Mucosa of descending colon (tissue), 3 donors: Measurements from ENCODE around the gene EVI5. TPM values are rescaled to one million over a fixed set of nuclear protein-coding genes. Genes with fewer than 3 reads are reported as not detected.
"Not testable (repeated sequence)": the region's sequence is repeated elsewhere in the genome, so short reads cannot be mapped to it uniquely, and the experiment has no call there.

Experiments used
- ATAC-seq: fragments of 200-7000 bp; cut with Tn5 transposase; one replicate; pipeline ENCODE4 v1.9.1; 2020; ENCODE audit warnings: mild to moderate bottlenecking, moderate library complexity
- DNase-seq, 3 donors: peaks; one replicate each; pipeline ENCODE4 v3.0.0-alpha.2; 2020
- H3K36me3 ChIP-seq: fragments of 200-600 bp; one replicate; pipeline ENCODE4 v1.8.0; 2021; ENCODE audit warnings: low read depth, mild to moderate bottlenecking
- H3K4me1 ChIP-seq: fragments of 200-600 bp; one replicate; pipeline ENCODE4 v1.8.0; 2021; ENCODE audit warnings: low read depth, mild to moderate bottlenecking
- H3K4me3 ChIP-seq: fragments of 200-600 bp; one replicate; pipeline ENCODE4 v1.8.0; 2021; ENCODE audit warnings: mild to moderate bottlenecking
- H3K9me3 ChIP-seq: fragments of 200-600 bp; one replicate; pipeline ENCODE4 v1.8.0; 2021; ENCODE audit warnings: mild to moderate bottlenecking
- CTCF ChIP-seq: fragments of 200-600 bp; IDR thresholded peaks from one replicate; pipeline ENCODE4 v1.8.0; 2022; ENCODE audit warnings: antibody characterized with exemption, mild to moderate bottlenecking
- intact Hi-C, 2 donors: fragments of 100-400 bp; cut with DNase I in 1 of 2; cut with micrococcal nuclease in 1 of 2; formaldehyde crosslinking; loops; one replicate each; pipeline versions ENCODE4 v1.11.0 to v1.11.1; 2022; cut with DNase I, micrococcal nuclease
- total RNA-seq, 3 donors: library from RNA; stranded (reverse); fragmentation: NEBNext Ultra II Directional in 2 of 3; extraction: Animal tissue kit (Norgen Biotek cat#: 25700) in 2 of 3; gene quantifications; one replicate each; pipeline versions ENCODE4 v1.2.1 to v1.2.4, GENCODE V29; 2021 to 2023
- donor health status: DM: no; HTN: no; CAD: no; lungs with moderate emphysema.
- donor health status: DM: no; HTN: no; CAD: no.
- donor health status: DM: no; HTN: yes; CAD: no.

The EVI5 gene
- total RNA-seq, 3 donors from 2014 or later: 32.3 to 52.4 (median 33.5) TPM

- Histone ChIP-seq H3K36me3 (no peaks in the 10 kb centered on the region), H3K4me1 (no peaks in the 10 kb centered on the region), H3K9me3 (no peaks in the 10 kb centered on the region), H3K4me3 (no peak overlapping the region)
- intact Hi-C loops: no loop called here
- ATAC-seq (no peak), DNase-seq (no peak)
- no peak for TF ChIP-seq CTCF
Measured at GRCh38 chr1:92601044-92601443, 183.9 kb downstream of the EVI5 start.

- H3K4me1 ChIP-seq: no peaks in the 10 kb centered on the region
- ATAC-seq (no peak), DNase-seq (no peak)
- H3K4me3 ChIP-seq: no peak overlapping the region
- intact Hi-C loops: no loop called here
- no peaks in the 10 kb centered on the region for H3K9me3 ChIP-seq
- no peaks in the 10 kb centered on the region for H3K36me3 ChIP-seq
- TF ChIP-seq CTCF: no peak
Measured at GRCh38 chr1:92599184-92599583, 185.7 kb downstream of the EVI5 start.

GRCh38 chr1:92589361-92589760 is 195.5 kb downstream of the EVI5 start:
- intact Hi-C loops, H3K36me3 ChIP-seq, H3K4me1 ChIP-seq, ATAC-seq, DNase-seq, H3K9me3 ChIP-seq, H3K4me3 ChIP-seq: not testable (repeated sequence)

GRCh38 chr1:92587445-92587844 is 197.5 kb downstream of the EVI5 start:
- Histone ChIP-seq H3K4me3 (no peak overlapping the region), H3K9me3 (no peaks in the 10 kb centered on the region), H3K4me1 (no peaks in the 10 kb centered on the region), H3K36me3 (no peaks in the 10 kb centered on the region)
- TF ChIP-seq CTCF: no peak
- intact Hi-C loops: no loop called here
- DNase-seq: no peak
- ATAC-seq: no peak

- no peak overlapping the region for H3K4me3 ChIP-seq
- no peaks in the 10 kb centered on the region for H3K4me1 ChIP-seq
- H3K9me3 ChIP-seq: no peaks in the 10 kb centered on the region
- DNase-seq: no peak
- H3K36me3 ChIP-seq: no peaks in the 10 kb centered on the region
- no peak for ATAC-seq
- TF ChIP-seq CTCF: no peak
- intact Hi-C loops: no loop called here
Measured at GRCh38 chr1:92585831-92586230, 199.1 kb downstream of the EVI5 start.

GRCh38 chr1:92584810-92585209 is 200.1 kb downstream of the EVI5 start:
- H3K4me3 ChIP-seq, H3K36me3 ChIP-seq, ATAC-seq, DNase-seq, H3K9me3 ChIP-seq, H3K4me1 ChIP-seq, intact Hi-C loops: not testable (repeated sequence)
